Mesenchymal stem cell (in vitro differentiated cells and primary cell): ENCODE measurements around the gene SEMA3A.

Experiments
- DNase-seq: peaks from one replicate; pipeline ENCODE4 v3.0.0-alpha.2; 2013
- H2AFZ ChIP-seq: one replicate; pipeline ENCODE4 v1.6.1; 2013; ENCODE audit warnings: low read depth, mild to moderate bottlenecking, control low read depth, inconsistent platforms, low read length, moderate library complexity
- H2AK5ac ChIP-seq: 2 replicates; pipeline ENCODE4 v1.6.1; 2013; ENCODE audit warnings: low read length, moderate library complexity, mild to moderate bottlenecking, inconsistent platforms; ENCODE audit not compliant: severe bottlenecking
- H2BK120ac ChIP-seq: one replicate; pipeline ENCODE4 v1.6.1; 2013; ENCODE audit warnings: low read depth, mild to moderate bottlenecking, inconsistent platforms, low read length, moderate library complexity
- H2BK12ac ChIP-seq, 2 experiments: one replicate each; pipeline ENCODE4 v1.6.1; 2013; ENCODE audit warnings: inconsistent platforms in 2 of 2, low read length in 2 of 2, mild to moderate bottlenecking in 2 of 2, moderate library complexity in 2 of 2, control low read depth in 1 of 2
- H2BK15ac ChIP-seq: one replicate; pipeline ENCODE4 v1.6.1; 2013; ENCODE audit warnings: mild to moderate bottlenecking, low read depth, inconsistent platforms; ENCODE audit not compliant: poor library complexity, severe bottlenecking
- H2BK5ac ChIP-seq: 2 replicates; pipeline ENCODE4 v1.6.1; 2013; ENCODE audit warnings: low read depth, mild to moderate bottlenecking, low read length, control low read depth, inconsistent platforms; ENCODE audit not compliant: poor library complexity, severe bottlenecking
- H3K14ac ChIP-seq, 2 experiments: one replicate each; pipeline ENCODE4 v1.6.1; 2013; ENCODE audit warnings: inconsistent platforms in 2 of 2, low read length in 2 of 2, control low read depth in 1 of 2, mild to moderate bottlenecking in 1 of 2, moderate library complexity in 1 of 2
- H3K18ac ChIP-seq, 2 experiments: one replicate each; pipeline ENCODE4 v1.6.1; 2013; ENCODE audit warnings: inconsistent platforms in 2 of 2, low read length in 2 of 2, control low read depth in 1 of 2, low read depth in 1 of 2, mild to moderate bottlenecking in 1 of 2
- H3K23ac ChIP-seq, 2 experiments: one replicate each; pipeline ENCODE4 v1.6.1; 2013; ENCODE audit warnings: inconsistent platforms in 2 of 2, low read length in 2 of 2, mild to moderate bottlenecking in 2 of 2, moderate library complexity in 2 of 2, control low read depth in 1 of 2
- H3K27ac ChIP-seq: 2 replicates; pipeline ENCODE4 v1.5.1; 2013; ENCODE audit warnings: mild to moderate bottlenecking, moderate library complexity, low read length, control low read depth, inconsistent platforms; ENCODE audit not compliant: poor library complexity, severe bottlenecking
- H3K27me3 ChIP-seq, 2 experiments: 2 replicates each; pipeline versions ENCODE4 v1.6.1 to v1.7.0; 2013; ENCODE audit warnings: low read length in 2 of 2, mild to moderate bottlenecking in 2 of 2, moderate library complexity in 2 of 2, control low read depth in 1 of 2, inconsistent platforms in 1 of 2; ENCODE audit not compliant: control insufficient read depth in 1 of 2, insufficient read depth in 1 of 2
- H3K36me3 ChIP-seq, 2 experiments: 2 replicates each; pipeline versions ENCODE4 v1.6.1 to v1.7.0; 2013; ENCODE audit warnings: low read length in 2 of 2, control low read depth in 1 of 2, inconsistent platforms in 1 of 2, low read depth in 1 of 2, mild to moderate bottlenecking in 1 of 2; ENCODE audit not compliant: insufficient read depth in 2 of 2, control insufficient read depth in 1 of 2
- H3K4ac ChIP-seq, 2 experiments: one replicate each; pipeline ENCODE4 v1.6.1; 2013; ENCODE audit warnings: inconsistent platforms in 2 of 2, low read length in 2 of 2, mild to moderate bottlenecking in 2 of 2, moderate library complexity in 2 of 2, control low read depth in 1 of 2, low read depth in 1 of 2
- H3K4me1 ChIP-seq: 2 replicates; pipeline ENCODE4 v1.6.1; 2013; ENCODE audit warnings: low read depth, low read length, control low read depth; ENCODE audit not compliant: control insufficient read depth, insufficient read depth
- H3K4me2 ChIP-seq: 2 replicates; pipeline ENCODE4 v1.6.1; 2013; ENCODE audit warnings: low read length, mild to moderate bottlenecking, inconsistent platforms; ENCODE audit not compliant: poor library complexity, severe bottlenecking
- H3K4me3 ChIP-seq, 2 experiments: 2 replicates each; pipeline versions ENCODE4 v1.5.1 to v1.7.0; 2013; ENCODE audit warnings: low read length in 2 of 2, mild to moderate bottlenecking in 2 of 2, control low read depth in 1 of 2, low read depth in 1 of 2; ENCODE audit not compliant: insufficient read depth in 1 of 2
- H3K79me1 ChIP-seq: replicated peaks from 2 replicates; pipeline ENCODE4 v1.6.1; 2013; ENCODE audit warnings: mild to moderate bottlenecking, control low read depth, low read length, inconsistent platforms; ENCODE audit not compliant: poor library complexity, severe bottlenecking
- H3K9ac ChIP-seq: 2 replicates; pipeline ENCODE4 v1.7.0; 2013; ENCODE audit warnings: mild to moderate bottlenecking, low read length, moderate library complexity
- H3K9me3 ChIP-seq: 2 replicates; pipeline ENCODE4 v1.7.0; 2013; ENCODE audit warnings: mild to moderate bottlenecking, low read length; ENCODE audit not compliant: control insufficient read depth
- H4K8ac ChIP-seq: one replicate; pipeline ENCODE4 v1.6.1; 2013; ENCODE audit warnings: inconsistent platforms, mild to moderate bottlenecking, low read length, moderate library complexity
- H4K91ac ChIP-seq: one replicate; pipeline ENCODE4 v1.6.1; 2013; ENCODE audit warnings: mild to moderate bottlenecking, low read length, inconsistent platforms
- WGBS: methylation state at CpG from one replicate; pipeline ENCODE4 v1.1.7; 2013; ENCODE audit warnings: mixed read lengths; 5-methylcytosine and 5-hydroxymethylcytosine counted together

The SEMA3A gene

GRCh38 chr7:83987764-83988163 lies 206.8 kb downstream of the SEMA3A start:
- Histone ChIP-seq H2BK120ac (no peak overlapping the region), H3K79me1 (no peaks in the 10 kb centered on the region), H3K9me3 (no peaks in the 10 kb centered on the region), H3K4ac (no peak overlapping the region), H4K8ac (no peak overlapping the region), H3K4me3 (no peak overlapping the region), H2BK12ac (no peak overlapping the region), H3K27ac (no peak overlapping the region), H2BK15ac (no peak overlapping the region), H3K36me3 (no peaks in the 10 kb centered on the region), H3K14ac (no peak overlapping the region), H4K91ac (no peak overlapping the region), H2BK5ac (no peak overlapping the region), H3K4me1 (no peaks in the 10 kb centered on the region), H3K9ac (no peak overlapping the region), H3K27me3 (no peaks in the 10 kb centered on the region), H3K4me2 (no peak overlapping the region), H2AFZ (no peak overlapping the region), H3K23ac (no peak overlapping the region), H3K18ac (no peak overlapping the region), H2AK5ac (no peak overlapping the region)
- no peak for DNase-seq
- 100% methylated on average over 1 of the region's 1 CpG for WGBS

- H3K4me1 ChIP-seq: no peaks in the 10 kb centered on the region
- H2AFZ ChIP-seq: no peak overlapping the region
- H3K79me1 ChIP-seq: no peaks in the 10 kb centered on the region
- H3K27me3 ChIP-seq: no peaks in the 10 kb centered on the region
- H3K4me3 ChIP-seq: no peak overlapping the region
- no peaks in the 10 kb centered on the region for H3K36me3 ChIP-seq
- no peak overlapping the region for H2AK5ac ChIP-seq
- no peak overlapping the region for H4K91ac ChIP-seq
- H2BK5ac ChIP-seq: no peak overlapping the region
- no peak overlapping the region for H3K27ac ChIP-seq
- no peak overlapping the region for H4K8ac ChIP-seq
- H3K9me3 ChIP-seq: no peaks in the 10 kb centered on the region
- WGBS: 86% methylated on average over 5 of the region's 5 CpGs
- H2BK120ac ChIP-seq: no peak overlapping the region
- H3K4me2 ChIP-seq: no peak overlapping the region
- no peak overlapping the region for H2BK12ac ChIP-seq
- DNase-seq: peak; percentile 16
- H3K9ac ChIP-seq: no peak overlapping the region
- no peak overlapping the region for H2BK15ac ChIP-seq
- H3K14ac ChIP-seq: no peak overlapping the region
- H3K18ac ChIP-seq: no peak overlapping the region
- H3K23ac ChIP-seq: no peak overlapping the region
- H3K4ac ChIP-seq: no peak overlapping the region
Observed at GRCh38 chr7:83985821-83986220, 208.8 kb downstream of the SEMA3A start.

GRCh38 chr7:83984591-83984990 lies 210.0 kb downstream of the SEMA3A start:
- H3K79me1 ChIP-seq: no peaks in the 10 kb centered on the region
- H3K36me3 ChIP-seq: no peaks in the 10 kb centered on the region
- no peak overlapping the region for H3K4me2 ChIP-seq
- H4K91ac ChIP-seq: no peak overlapping the region
- H3K4ac ChIP-seq: no peak overlapping the region
- no peak overlapping the region for H3K14ac ChIP-seq
- no peak overlapping the region for H2BK5ac ChIP-seq
- peak overlapping the region; percentile 59 for H3K9ac ChIP-seq
- H3K9me3 ChIP-seq: no peaks in the 10 kb centered on the region
- H3K18ac ChIP-seq: no peak overlapping the region
- H2BK15ac ChIP-seq: no peak overlapping the region
- H2BK12ac ChIP-seq: no peak overlapping the region
- no peak overlapping the region for H3K23ac ChIP-seq
- H3K4me1 ChIP-seq: no peaks in the 10 kb centered on the region
- no peaks in the 10 kb centered on the region for H3K27me3 ChIP-seq
- DNase-seq: no peak
- no peak overlapping the region for H3K27ac ChIP-seq
- H2BK120ac ChIP-seq: no peak overlapping the region
- H3K4me3 ChIP-seq: no peak overlapping the region
- H2AK5ac ChIP-seq: no peak overlapping the region
- no peak overlapping the region for H2AFZ ChIP-seq
- no peak overlapping the region for H4K8ac ChIP-seq

GRCh38 chr7:83984076-83984475 lies 210.5 kb downstream of the SEMA3A start:
- no peak overlapping the region for H2AFZ ChIP-seq
- no peak overlapping the region for H3K4me2 ChIP-seq
- no peaks in the 10 kb centered on the region for H3K9me3 ChIP-seq
- H4K91ac ChIP-seq: no peak overlapping the region
- H3K9ac ChIP-seq: peak overlapping the region; percentile 59
- H3K14ac ChIP-seq: no peak overlapping the region
- H3K36me3 ChIP-seq: no peaks in the 10 kb centered on the region
- no peaks in the 10 kb centered on the region for H3K79me1 ChIP-seq
- H2AK5ac ChIP-seq: no peak overlapping the region
- H3K18ac ChIP-seq: no peak overlapping the region
- H2BK5ac ChIP-seq: no peak overlapping the region
- H4K8ac ChIP-seq: no peak overlapping the region
- no peak overlapping the region for H3K4ac ChIP-seq
- no peak overlapping the region for H3K27ac ChIP-seq
- H2BK12ac ChIP-seq: no peak overlapping the region
- no peak overlapping the region for H2BK120ac ChIP-seq
- no peak overlapping the region for H3K23ac ChIP-seq
- no peak for DNase-seq
- H3K4me3 ChIP-seq: no peak overlapping the region
- no peak overlapping the region for H2BK15ac ChIP-seq
- no peaks in the 10 kb centered on the region for H3K4me1 ChIP-seq
- WGBS: 90% methylated on average over 3 of the region's 4 CpGs
- H3K27me3 ChIP-seq: no peaks in the 10 kb centered on the region
